Astrocyte of the spinal cord (primary cell): ENCODE results near the gene DMXL1.
A peak's percentile ranks its signal among the peaks of the same experiment; 100 is the strongest.
"Not testable (repeated sequence)": the region's sequence is repeated elsewhere in the genome, so short reads cannot be mapped to it uniquely, and the experiment has no call there.

Experiments used
- DNase-seq: peaks from one replicate; pipeline ENCODE4 v3.0.0; 2011; ENCODE audit warnings: low read depth, low spot score
- H3K4me3 ChIP-seq: 2 replicates; pipeline ENCODE4 v1.5.1; 2011; ENCODE audit warnings: low read depth, mild to moderate bottlenecking, low read length, moderate library complexity
- in situ Hi-C: cut with HindIII; loops from 2 replicates; pipeline ENCODE4 v1.10.0; 2017; ENCODE audit warnings: low sequenced_read_pairs
- TF ChIP-seq, protein P1 (sequence below): IDR thresholded peaks from 2 replicates; pipeline ENCODE4 v1.5.1; 2012; ENCODE audit warnings: low read depth, mild to moderate bottlenecking, low read length, inconsistent platforms

DMXL1 gene

GRCh38 chr5:119171686-119172085, 100.8 kb downstream of the DMXL1 start:
- in situ Hi-C loops, result no loop called here
- TF ChIP-seq, protein P1, sequence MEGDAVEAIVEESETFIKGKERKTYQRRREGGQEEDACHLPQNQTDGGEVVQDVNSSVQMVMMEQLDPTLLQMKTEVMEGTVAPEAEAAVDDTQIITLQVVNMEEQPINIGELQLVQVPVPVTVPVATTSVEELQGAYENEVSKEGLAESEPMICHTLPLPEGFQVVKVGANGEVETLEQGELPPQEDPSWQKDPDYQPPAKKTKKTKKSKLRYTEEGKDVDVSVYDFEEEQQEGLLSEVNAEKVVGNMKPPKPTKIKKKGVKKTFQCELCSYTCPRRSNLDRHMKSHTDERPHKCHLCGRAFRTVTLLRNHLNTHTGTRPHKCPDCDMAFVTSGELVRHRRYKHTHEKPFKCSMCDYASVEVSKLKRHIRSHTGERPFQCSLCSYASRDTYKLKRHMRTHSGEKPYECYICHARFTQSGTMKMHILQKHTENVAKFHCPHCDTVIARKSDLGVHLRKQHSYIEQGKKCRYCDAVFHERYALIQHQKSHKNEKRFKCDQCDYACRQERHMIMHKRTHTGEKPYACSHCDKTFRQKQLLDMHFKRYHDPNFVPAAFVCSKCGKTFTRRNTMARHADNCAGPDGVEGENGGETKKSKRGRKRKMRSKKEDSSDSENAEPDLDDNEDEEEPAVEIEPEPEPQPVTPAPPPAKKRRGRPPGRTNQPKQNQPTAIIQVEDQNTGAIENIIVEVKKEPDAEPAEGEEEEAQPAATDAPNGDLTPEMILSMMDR, result no peak
- no peak for DNase-seq
- no peak overlapping the region for H3K4me3 ChIP-seq

- H3K4me3 ChIP-seq, result no peak overlapping the region
- no peak for DNase-seq
- TF ChIP-seq, protein P1, result no peak
- in situ Hi-C loops, result no loop called here
Observed at GRCh38 chr5:119174578-119175163, 103.8 kb downstream of the DMXL1 start.

DNA sequence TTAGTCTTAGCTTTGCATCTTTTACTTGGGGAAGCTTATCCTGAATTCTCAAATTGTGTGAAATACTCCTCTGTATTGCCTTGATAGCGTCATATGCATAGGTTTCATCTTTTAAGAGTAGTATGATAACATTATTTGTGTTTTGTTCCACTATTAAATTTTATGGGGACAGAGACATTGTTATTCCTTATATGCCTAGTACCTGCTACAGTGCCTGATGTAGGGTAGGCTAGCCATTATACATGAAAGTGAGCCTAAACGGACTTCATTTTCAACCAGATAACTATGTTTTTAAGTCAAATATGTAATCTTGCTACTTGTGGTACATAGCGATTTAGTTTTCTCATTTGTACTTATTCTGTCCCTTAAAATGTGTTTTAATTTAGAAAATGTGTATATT, 105.9 kb downstream of the DMXL1 start:
- no peak for DNase-seq
- in situ Hi-C loops, result no loop called here
- TF ChIP-seq, protein P1, result no peak
- no peak overlapping the region for H3K4me3 ChIP-seq

DNA sequence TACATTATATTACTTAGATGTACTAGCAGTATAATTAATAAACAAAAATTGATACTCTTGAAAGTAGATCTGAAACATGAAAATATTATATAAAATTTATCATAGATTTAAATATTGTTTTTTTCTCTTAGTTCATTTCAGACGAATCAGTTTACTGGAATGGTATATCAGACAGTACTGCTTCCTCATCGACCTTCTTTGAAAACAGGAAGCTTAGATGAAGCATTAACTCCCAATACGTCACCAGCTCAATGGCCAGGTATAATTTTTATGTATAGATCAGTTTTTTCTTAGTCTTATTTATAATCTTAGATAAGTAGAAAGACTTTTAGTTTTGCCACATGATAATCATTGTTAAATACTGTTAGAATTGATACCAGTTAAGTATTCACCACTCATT, 106.3 kb downstream of the DMXL1 start:
- H3K4me3 ChIP-seq, result no peak overlapping the region
- DNase-seq, result no peak
- in situ Hi-C loops, result no loop called here
- TF ChIP-seq, protein P1, result no peak

GRCh38 chr5:119178435-119178834, 107.5 kb downstream of the DMXL1 start:
- in situ Hi-C loops, result no loop called here
- TF ChIP-seq, protein P1, result no peak
- DNase-seq, result no peak
- H3K4me3 ChIP-seq, result no peak overlapping the region

GRCh38 chr5:119179857-119180641, 109.2 kb downstream of the DMXL1 start:
- TF ChIP-seq, protein P1, result no peak
- peak; percentile 24 for DNase-seq
- in situ Hi-C loops, result no loop called here
- no peak overlapping the region for H3K4me3 ChIP-seq

GRCh38 chr5:119185512-119185911, 114.6 kb downstream of the DMXL1 start:
- DNase-seq, in situ Hi-C loops: not testable (repeated sequence)

More at GRCh38 chr5:119185512-119185911, 114.6 kb downstream of the DMXL1 start:
- H3K4me3 ChIP-seq, result not testable (repeated sequence)
